Upper lobe of right lung (tissue), 1 donor: ENCODE measurements around the gene GPNMB. TPM values are rescaled to one million over a fixed set of nuclear protein-coding genes. Genes with fewer than 3 reads are reported as not detected.
A peak's percentile ranks its signal among the peaks of the same experiment; 100 is the strongest.

Source experiments
- ATAC-seq: fragments of 200-7000 bp; cut with Tn5 transposase; one replicate; pipeline ENCODE4 v1.9.1; 2020; ENCODE audit warnings: mild to moderate bottlenecking, moderate library complexity
- DNase-seq: peaks from one replicate; pipeline ENCODE4 v3.0.0-alpha.2; 2020
- H3K27ac ChIP-seq: fragments of 200-600 bp; one replicate; pipeline ENCODE4 v1.8.0; 2022
- H3K27me3 ChIP-seq: fragments of 200-600 bp; one replicate; pipeline ENCODE4 v1.8.0; 2022; ENCODE audit warnings: mild to moderate bottlenecking
- H3K36me3 ChIP-seq: fragments of 200-600 bp; one replicate; pipeline ENCODE4 v1.8.0; 2022
- H3K4me1 ChIP-seq: fragments of 200-600 bp; one replicate; pipeline ENCODE4 v1.8.0; 2022
- H3K4me3 ChIP-seq: fragments of 200-600 bp; one replicate; pipeline ENCODE4 v1.8.0; 2022; ENCODE audit warnings: mild to moderate bottlenecking
- H3K9me3 ChIP-seq: fragments of 200-600 bp; one replicate; pipeline ENCODE4 v1.8.0; 2022
- intact Hi-C: fragments of 100-400 bp; cut with DNase I; formaldehyde crosslinking; loops from one replicate; pipeline ENCODE4 v1.11.0; 2022
- total RNA-seq: library from RNA; stranded (reverse); fragmentation: NEBNext Ultra II Directional; extraction: Animal tissue kit (Norgen Biotek cat#: 25700); gene quantifications from one replicate; pipeline ENCODE4 v1.2.1, GENCODE V29; 2021
- TF ChIP-seq, protein P1 (sequence below): fragments of 200-600 bp; IDR thresholded peaks from one replicate; pipeline ENCODE4 v1.8.0; 2022; ENCODE audit warnings: antibody characterized with exemption
- donor health status: DM: no; HTN: yes; CAD: no; lungs with severe emphysema.

Gene GPNMB
- total RNA-seq, 1 donor from 2014 or later = 322 TPM

- ATAC-seq (peak; percentile 52), DNase-seq (no peak)
- Histone ChIP-seq H3K36me3 (no peaks in the 10 kb centered on the region), H3K4me3 (no peak overlapping the region), H3K9me3 (no peaks in the 10 kb centered on the region), H3K27ac (no peak overlapping the region), H3K27me3 (peaks cover 11% of the 10 kb centered on the region), H3K4me1 (no peaks in the 10 kb centered on the region)
- TF ChIP-seq, protein P1, sequence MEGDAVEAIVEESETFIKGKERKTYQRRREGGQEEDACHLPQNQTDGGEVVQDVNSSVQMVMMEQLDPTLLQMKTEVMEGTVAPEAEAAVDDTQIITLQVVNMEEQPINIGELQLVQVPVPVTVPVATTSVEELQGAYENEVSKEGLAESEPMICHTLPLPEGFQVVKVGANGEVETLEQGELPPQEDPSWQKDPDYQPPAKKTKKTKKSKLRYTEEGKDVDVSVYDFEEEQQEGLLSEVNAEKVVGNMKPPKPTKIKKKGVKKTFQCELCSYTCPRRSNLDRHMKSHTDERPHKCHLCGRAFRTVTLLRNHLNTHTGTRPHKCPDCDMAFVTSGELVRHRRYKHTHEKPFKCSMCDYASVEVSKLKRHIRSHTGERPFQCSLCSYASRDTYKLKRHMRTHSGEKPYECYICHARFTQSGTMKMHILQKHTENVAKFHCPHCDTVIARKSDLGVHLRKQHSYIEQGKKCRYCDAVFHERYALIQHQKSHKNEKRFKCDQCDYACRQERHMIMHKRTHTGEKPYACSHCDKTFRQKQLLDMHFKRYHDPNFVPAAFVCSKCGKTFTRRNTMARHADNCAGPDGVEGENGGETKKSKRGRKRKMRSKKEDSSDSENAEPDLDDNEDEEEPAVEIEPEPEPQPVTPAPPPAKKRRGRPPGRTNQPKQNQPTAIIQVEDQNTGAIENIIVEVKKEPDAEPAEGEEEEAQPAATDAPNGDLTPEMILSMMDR = no peak
- intact Hi-C loops = no loop called here
Measured at GRCh38 chr7:23207021-23207420, 39.6 kb upstream of the GPNMB start.

DNA sequence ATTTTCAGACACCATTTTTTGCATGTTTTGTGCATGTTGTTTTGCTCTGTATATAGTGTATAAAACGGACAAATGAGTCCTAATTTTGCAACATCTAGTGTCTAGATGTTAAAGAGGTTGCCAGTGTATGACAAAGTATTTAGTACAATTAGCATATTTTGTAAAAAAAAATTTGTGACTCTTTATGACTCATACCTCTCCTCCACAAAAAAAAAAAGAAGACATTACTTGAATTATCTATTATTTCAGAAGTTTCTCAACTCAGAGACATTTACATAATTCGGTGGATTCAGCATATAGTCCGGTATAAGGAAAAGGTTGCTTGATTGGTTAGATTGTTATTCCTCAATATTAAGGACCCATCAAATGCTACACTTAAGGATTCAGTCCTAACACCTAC is 38.7 kb upstream of the GPNMB start:
- ATAC-seq = no peak
- Histone ChIP-seq H3K4me1 (no peaks in the 10 kb centered on the region), H3K27ac (no peak overlapping the region), H3K9me3 (no peaks in the 10 kb centered on the region), H3K36me3 (no peaks in the 10 kb centered on the region), H3K4me3 (no peak overlapping the region), H3K27me3 (peaks cover 11% of the 10 kb centered on the region)
- DNase-seq = no peak
- TF ChIP-seq, protein P1 = no peak
- intact Hi-C loops = no loop called here

GRCh38 chr7:23208316-23208715 is 38.3 kb upstream of the GPNMB start:
- Histone ChIP-seq H3K27me3 (peaks cover 11% of the 10 kb centered on the region), H3K4me1 (no peaks in the 10 kb centered on the region), H3K36me3 (no peaks in the 10 kb centered on the region), H3K9me3 (no peaks in the 10 kb centered on the region), H3K27ac (no peak overlapping the region), H3K4me3 (no peak overlapping the region)
- ATAC-seq (no peak), DNase-seq (no peak)
- TF ChIP-seq, protein P1 = no peak
- intact Hi-C loops = no loop called here

GRCh38 chr7:23210506-23210905 is 36.1 kb upstream of the GPNMB start:
- Histone ChIP-seq H3K4me3 (no peak overlapping the region), H3K9me3 (no peaks in the 10 kb centered on the region), H3K27ac (no peak overlapping the region), H3K27me3 (peaks cover 11% of the 10 kb centered on the region), H3K36me3 (no peaks in the 10 kb centered on the region), H3K4me1 (no peaks in the 10 kb centered on the region)
- TF ChIP-seq, protein P1 = no peak
- DNase-seq (no peak), ATAC-seq (peak; percentile 65)
- intact Hi-C loops = no loop called here

DNA sequence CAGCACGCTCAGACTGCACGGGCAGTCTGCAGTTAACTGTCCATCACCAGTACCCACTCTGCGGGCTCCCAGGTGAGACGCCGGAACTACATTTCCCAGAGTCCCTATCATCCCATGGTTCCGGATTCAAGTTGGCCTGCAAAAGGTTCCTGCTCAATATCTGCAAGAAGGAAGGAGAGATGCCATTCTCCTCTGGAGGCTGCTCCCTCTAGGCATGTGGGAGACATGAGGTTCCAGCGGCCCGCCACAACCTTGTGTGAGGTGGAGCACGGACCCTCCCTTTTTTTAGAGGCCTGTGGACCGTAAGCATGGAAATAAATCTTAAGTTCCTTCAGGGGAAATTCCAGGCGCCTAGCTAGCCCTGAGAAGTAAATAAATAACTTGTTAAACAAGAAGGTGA is 35.0 kb upstream of the GPNMB start:
- H3K4me3 ChIP-seq = no peak overlapping the region

More for the DNA sequence above, 35.0 kb upstream of the GPNMB start:
- Histone ChIP-seq H3K9me3 (no peaks in the 10 kb centered on the region), H3K4me1 (no peaks in the 10 kb centered on the region), H3K27me3 (no peaks in the 10 kb centered on the region), H3K36me3 (no peaks in the 10 kb centered on the region), H3K27ac (no peak overlapping the region)
- DNase-seq (no peak), ATAC-seq (no peak)
- intact Hi-C loops = no loop called here
- TF ChIP-seq, protein P1 = no peak
